ENCODE measurements around the gene ZNF367.

ZNF367 gene

DNA sequence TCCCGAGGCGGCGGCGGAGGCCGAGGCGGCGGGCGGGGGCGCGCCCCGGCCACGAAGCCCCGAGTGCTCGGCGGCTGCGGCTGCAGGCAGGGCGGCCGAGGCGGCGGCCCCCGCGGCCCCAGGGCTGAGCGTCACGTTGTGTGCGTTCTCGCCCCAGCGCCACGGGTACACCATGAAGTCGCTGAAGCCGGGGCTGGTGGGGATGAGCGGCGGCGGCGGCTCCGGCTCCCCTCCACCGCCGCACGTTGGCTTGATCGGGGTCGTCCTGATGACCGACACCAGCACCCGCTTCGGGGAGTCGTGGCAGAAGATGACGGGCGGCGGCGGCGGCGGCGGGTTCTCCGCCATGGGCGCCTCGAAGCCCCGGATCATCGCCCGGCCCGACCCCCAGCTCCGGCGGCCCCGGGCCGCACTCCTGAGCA, 498 bp downstream of the ZNF367 start:
- no peak for TF ChIP-seq POLR2AphosphoS5 (IDR thresholded peaks at IDR 0.05; ENCODE audit: low read depth, low read length)
- TF ChIP-seq SIN3A (IDR thresholded peaks at IDR 0.05; ENCODE audit: borderline replicate concordance, insufficient read depth, low read length): no peak
- TF ChIP-seq, protein P1, sequence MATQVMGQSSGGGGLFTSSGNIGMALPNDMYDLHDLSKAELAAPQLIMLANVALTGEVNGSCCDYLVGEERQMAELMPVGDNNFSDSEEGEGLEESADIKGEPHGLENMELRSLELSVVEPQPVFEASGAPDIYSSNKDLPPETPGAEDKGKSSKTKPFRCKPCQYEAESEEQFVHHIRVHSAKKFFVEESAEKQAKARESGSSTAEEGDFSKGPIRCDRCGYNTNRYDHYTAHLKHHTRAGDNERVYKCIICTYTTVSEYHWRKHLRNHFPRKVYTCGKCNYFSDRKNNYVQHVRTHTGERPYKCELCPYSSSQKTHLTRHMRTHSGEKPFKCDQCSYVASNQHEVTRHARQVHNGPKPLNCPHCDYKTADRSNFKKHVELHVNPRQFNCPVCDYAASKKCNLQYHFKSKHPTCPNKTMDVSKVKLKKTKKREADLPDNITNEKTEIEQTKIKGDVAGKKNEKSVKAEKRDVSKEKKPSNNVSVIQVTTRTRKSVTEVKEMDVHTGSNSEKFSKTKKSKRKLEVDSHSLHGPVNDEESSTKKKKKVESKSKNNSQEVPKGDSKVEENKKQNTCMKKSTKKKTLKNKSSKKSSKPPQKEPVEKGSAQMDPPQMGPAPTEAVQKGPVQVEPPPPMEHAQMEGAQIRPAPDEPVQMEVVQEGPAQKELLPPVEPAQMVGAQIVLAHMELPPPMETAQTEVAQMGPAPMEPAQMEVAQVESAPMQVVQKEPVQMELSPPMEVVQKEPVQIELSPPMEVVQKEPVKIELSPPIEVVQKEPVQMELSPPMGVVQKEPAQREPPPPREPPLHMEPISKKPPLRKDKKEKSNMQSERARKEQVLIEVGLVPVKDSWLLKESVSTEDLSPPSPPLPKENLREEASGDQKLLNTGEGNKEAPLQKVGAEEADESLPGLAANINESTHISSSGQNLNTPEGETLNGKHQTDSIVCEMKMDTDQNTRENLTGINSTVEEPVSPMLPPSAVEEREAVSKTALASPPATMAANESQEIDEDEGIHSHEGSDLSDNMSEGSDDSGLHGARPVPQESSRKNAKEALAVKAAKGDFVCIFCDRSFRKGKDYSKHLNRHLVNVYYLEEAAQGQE (IDR thresholded peaks at IDR 0.05; ENCODE audit: insufficient read depth in 1 of 2, low read depth in 2 of 2, low read length in 2 of 2): no peak
- no peak for TF ChIP-seq TAF1 (IDR thresholded peaks at IDR 0.05; ENCODE audit: borderline replicate concordance, insufficient read depth, low read length)
- no peak for TF ChIP-seq FOXP2 (optimal IDR thresholded peaks at IDR 0.05; ENCODE audit: borderline replicate concordance, extremely low read depth, extremely low read length, insufficient read depth)

DNA sequence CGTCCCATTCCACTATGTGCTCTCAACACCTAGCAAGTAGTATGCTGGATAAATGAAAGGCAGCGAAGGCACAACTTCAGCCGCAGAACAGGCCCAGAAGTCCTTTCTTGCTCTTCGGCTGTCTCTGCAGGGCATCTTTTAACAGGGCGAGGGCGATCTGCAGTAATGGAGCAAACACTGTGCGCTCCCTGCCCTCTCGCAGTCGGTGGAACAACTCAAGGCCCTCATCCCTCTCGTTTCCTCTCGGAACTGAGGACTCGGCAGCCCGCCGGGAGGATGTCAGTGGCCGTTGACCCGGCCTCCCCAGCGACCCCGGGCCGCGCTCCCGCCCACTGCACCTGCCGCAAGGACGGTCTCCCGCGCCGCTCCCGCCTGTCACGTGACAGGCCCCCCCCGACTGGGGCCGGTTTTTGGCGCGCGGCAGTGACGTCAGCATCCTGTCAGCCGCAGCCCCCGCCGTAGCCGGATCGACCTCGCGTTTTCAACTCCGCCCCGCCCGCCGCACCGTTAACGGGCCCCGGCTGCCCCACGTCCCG, 1.1 kb downstream of the ZNF367 start:
- TF ChIP-seq FOXP2 (optimal IDR thresholded peaks at IDR 0.05; ENCODE audit: borderline replicate concordance, extremely low read depth, extremely low read length, insufficient read depth): peak; percentile 76
- no peak for TF ChIP-seq POLR2AphosphoS5 (IDR thresholded peaks at IDR 0.05; ENCODE audit: low read depth, low read length)
- TF ChIP-seq, protein P1 (IDR thresholded peaks at IDR 0.05; ENCODE audit: insufficient read depth in 1 of 2, low read depth in 2 of 2, low read length in 2 of 2): no peak
- no peak for TF ChIP-seq SIN3A (IDR thresholded peaks at IDR 0.05; ENCODE audit: borderline replicate concordance, insufficient read depth, low read length)

DNA sequence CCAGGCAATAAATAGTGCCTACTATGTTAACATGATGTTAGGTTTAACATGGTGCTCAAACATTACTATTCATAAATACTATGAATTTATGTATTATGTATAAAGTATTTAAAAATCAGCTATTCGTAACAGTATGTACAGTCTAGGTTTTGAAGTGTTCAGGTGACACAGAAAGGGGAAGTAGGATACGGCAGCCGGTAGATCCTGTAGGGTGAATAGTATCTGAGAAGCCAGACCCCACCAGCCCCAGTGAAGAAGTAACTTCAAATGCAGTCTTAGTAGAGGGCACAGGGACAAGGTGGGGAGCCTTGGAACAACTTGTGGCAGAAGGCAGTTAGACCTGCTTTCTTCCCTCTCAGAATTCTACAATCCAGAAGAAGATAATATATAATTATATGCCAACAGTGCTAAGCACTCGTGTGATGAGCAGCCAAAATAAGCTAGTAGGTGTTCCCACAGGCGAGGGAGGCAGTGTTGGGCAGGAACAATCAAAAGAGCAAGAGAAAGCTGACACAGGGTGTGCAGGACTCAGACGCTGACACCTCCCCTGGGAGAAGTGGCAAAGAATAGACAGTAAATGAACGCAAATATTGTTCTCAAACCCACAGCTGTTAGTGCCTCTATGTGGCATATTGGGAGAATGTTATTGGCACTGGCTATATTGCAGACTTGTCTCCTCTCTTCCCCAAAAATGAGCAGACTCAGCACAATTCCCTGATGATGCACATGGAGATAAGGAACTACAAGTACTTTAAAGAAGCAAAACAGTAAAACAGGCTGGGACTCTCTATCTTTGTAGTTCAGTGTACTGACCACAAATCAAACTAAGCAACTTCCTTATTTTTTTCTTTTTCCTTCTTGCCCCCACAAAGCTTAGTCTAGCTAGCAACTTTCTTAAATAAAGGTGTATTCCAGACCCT, 4.6 kb downstream of the ZNF367 start:
- TF ChIP-seq POLR2AphosphoS5 (IDR thresholded peaks at IDR 0.05; ENCODE audit: low read depth, low read length): no peak
- TF ChIP-seq TAF1 (IDR thresholded peaks at IDR 0.05; ENCODE audit: borderline replicate concordance, insufficient read depth, low read length): no peak
- no peak for TF ChIP-seq FOXP2 (optimal IDR thresholded peaks at IDR 0.05; ENCODE audit: borderline replicate concordance, extremely low read depth, extremely low read length, insufficient read depth)
- TF ChIP-seq SIN3A (IDR thresholded peaks at IDR 0.05; ENCODE audit: borderline replicate concordance, insufficient read depth, low read length): no peak
- TF ChIP-seq, protein P1 (IDR thresholded peaks at IDR 0.05; ENCODE audit: insufficient read depth in 1 of 2, low read depth in 2 of 2, low read length in 2 of 2): no peak

DNA sequence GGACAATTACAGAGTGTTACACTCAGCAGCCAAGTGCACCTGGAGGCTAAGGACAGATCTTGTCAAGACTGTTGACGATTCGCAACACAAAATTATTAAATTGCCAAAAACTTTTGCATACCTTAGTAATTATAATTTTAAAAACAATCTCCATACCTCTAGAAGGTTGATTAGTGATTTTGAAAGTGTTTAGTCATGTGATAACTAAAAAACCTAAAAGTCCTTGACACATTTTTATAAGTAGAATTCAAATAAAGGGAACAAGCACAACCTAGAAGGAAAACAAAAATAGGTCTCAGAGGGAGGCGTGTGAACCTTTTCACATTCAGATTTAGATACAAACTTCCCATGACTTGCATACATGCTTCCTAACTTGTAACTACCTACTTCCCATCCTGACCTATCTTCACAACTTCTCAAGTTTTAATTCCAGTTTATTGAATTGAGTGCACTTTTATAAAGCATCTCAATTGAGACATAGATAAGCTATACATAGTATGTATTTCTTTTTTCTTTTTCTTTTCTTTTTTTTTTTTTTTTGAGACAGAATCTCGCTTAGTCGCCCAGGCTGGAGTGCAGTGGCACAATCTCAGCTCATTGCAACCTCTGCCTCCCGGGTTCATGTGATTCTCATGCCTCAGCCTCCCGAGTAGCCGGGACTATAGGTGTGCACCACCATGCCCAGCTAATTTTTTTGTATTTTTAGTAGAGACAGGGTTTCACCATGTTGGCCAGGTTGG, 5.8 kb downstream of the ZNF367 start:
- TF ChIP-seq FOXP2 (optimal IDR thresholded peaks at IDR 0.05; ENCODE audit: borderline replicate concordance, extremely low read depth, extremely low read length, insufficient read depth): no peak
- TF ChIP-seq TAF1 (IDR thresholded peaks at IDR 0.05; ENCODE audit: borderline replicate concordance, insufficient read depth, low read length): no peak
- TF ChIP-seq, protein P1 (IDR thresholded peaks at IDR 0.05; ENCODE audit: insufficient read depth in 1 of 2, low read depth in 2 of 2, low read length in 2 of 2): no peak
- TF ChIP-seq SIN3A (IDR thresholded peaks at IDR 0.05; ENCODE audit: borderline replicate concordance, insufficient read depth, low read length): no peak
- no peak for TF ChIP-seq POLR2AphosphoS5 (IDR thresholded peaks at IDR 0.05; ENCODE audit: low read depth, low read length)

All from PFSK-1 (cell line).